SK-N-SH (cell line): Measurements from ENCODE around the gene CEBPB. TPM values are rescaled to one million over a fixed set of nuclear protein-coding genes. Genes with fewer than 3 reads are reported as not detected.

Experiments
- CTCF ChIA-PET: fragments of 300-600, 350-600 bp; formaldehyde crosslinking; extraction: SDS; loops from one replicate; lab custom pipeline; 2021; lab: Yijun Ruan, JAX
- POLR2A ChIA-PET: fragments of 350-600 bp; sonication (Branson Sonifier 250); formaldehyde crosslinking; extraction: SDS; loops from one replicate; lab custom pipeline; 2020; ENCODE audit warnings: antibody characterized with exemption, inconsistent platforms; lab: Yijun Ruan, JAX
- DNase-seq: peaks from one replicate; pipeline ENCODE4 v3.0.0; 2012
- H2AFZ ChIP-seq: fragments of 200-600 bp; sonication (generic); 2 replicates; pipeline ENCODE4 v1.8.1; 2016; ENCODE audit warnings: antibody characterized with exemption, mild to moderate bottlenecking, low read depth
- H3F3A ChIP-seq: fragments of 200-600 bp; sonication (generic); replicated peaks from 2 replicates; pipeline ENCODE3; 2016; ENCODE audit warnings: antibody characterized with exemption, mild to moderate bottlenecking; ENCODE audit not compliant: insufficient read depth
- H3K27ac ChIP-seq, 2 experiments: fragments of 200-500 bp in 1 of 2; fragments of 200-600 bp in 1 of 2; sonication (Bioruptor generic) in 1 of 2; sonication (generic), shearing (Covaris generic) in 1 of 2; 2 replicates each; pipeline versions ENCODE4 v1.5.1 to v1.6.1; 2014 to 2016; ENCODE audit warnings: low read depth in 2 of 2, inconsistent platforms in 1 of 2, low read length in 1 of 2, mild to moderate bottlenecking in 1 of 2, mixed read lengths in 1 of 2
- H3K27me3 ChIP-seq: fragments of 200-600 bp; sonication (generic), shearing (Covaris generic); 2 replicates; pipeline ENCODE4 v1.6.1; 2016; ENCODE audit warnings: mixed run types; ENCODE audit not compliant: insufficient read depth
- H3K36me3 ChIP-seq, 2 experiments: fragments of 200-500 bp in 1 of 2; fragments of 200-600 bp in 1 of 2; sonication (Bioruptor generic) in 1 of 2; sonication (generic) in 1 of 2; replicated peaks in 1 of 2; 2 replicates each; pipeline versions ENCODE3 to v1.5.1; 2014 to 2016; ENCODE audit warnings: low read length in 1 of 2, mild to moderate bottlenecking in 1 of 2; ENCODE audit not compliant: insufficient read depth in 2 of 2, control insufficient read depth in 1 of 2
- H3K4me1 ChIP-seq, 2 experiments: fragments of 200-500 bp in 1 of 2; fragments of 200-600 bp in 1 of 2; sonication (Bioruptor generic) in 1 of 2; sonication (generic), shearing (Covaris generic) in 1 of 2; 2 replicates each; pipeline versions ENCODE4 v1.5.1 to v1.6.1; 2014 to 2016; ENCODE audit warnings: low read depth in 1 of 2, low read length in 1 of 2, mixed run types in 1 of 2; ENCODE audit not compliant: insufficient read depth in 2 of 2, control insufficient read depth in 1 of 2
- H3K4me2 ChIP-seq: fragments of 200-600 bp; sonication (generic), shearing (Covaris generic); 2 replicates; pipeline ENCODE4 v1.6.1; 2017; ENCODE audit warnings: mixed run types
- H3K4me3 ChIP-seq, 2 experiments: fragments of 200-500 bp in 1 of 2; fragments of 200-600 bp in 1 of 2; sonication (Bioruptor generic) in 1 of 2; sonication (generic), shearing (Covaris generic) in 1 of 2; 2 replicates each; pipeline versions ENCODE4 v1.5.1 to v1.8.1; 2014 to 2016; ENCODE audit warnings: low read depth in 2 of 2, inconsistent platforms in 1 of 2, low read length in 1 of 2, mild to moderate bottlenecking in 1 of 2, mixed read lengths in 1 of 2, moderate library complexity in 1 of 2
- H3K79me2 ChIP-seq: fragments of 200-600 bp; sonication (generic); 2 replicates; pipeline ENCODE4 v1.8.1; 2017; ENCODE audit warnings: mild to moderate bottlenecking; ENCODE audit not compliant: insufficient read depth
- H3K9ac ChIP-seq: fragments of 200-600 bp; sonication (generic); 2 replicates; pipeline ENCODE4 v1.6.1; 2017; ENCODE audit warnings: mixed run types
- H3K9me2 ChIP-seq: fragments of 200-600 bp; sonication (generic); 2 replicates; pipeline ENCODE4 v1.6.1; 2017; ENCODE audit warnings: mixed run types
- H3K9me3 ChIP-seq: fragments of 200-600 bp; sonication (generic); 2 replicates; pipeline ENCODE4 v1.6.1; 2017; ENCODE audit warnings: mixed run types, mild to moderate bottlenecking, moderate library complexity
- H4K20me1 ChIP-seq: fragments of 200-600 bp; sonication (generic); 2 replicates; pipeline ENCODE4 v1.6.1; 2017; ENCODE audit warnings: mild to moderate bottlenecking, mixed run types; ENCODE audit not compliant: insufficient read depth
- EP300 ChIP-seq, 2 experiments: IDR thresholded peaks; 2 replicates each; pipeline versions ENCODE4 v1.4.0 to v1.6.1; 2012; ENCODE audit warnings: borderline replicate concordance in 1 of 2, low read depth in 1 of 2, low read length in 1 of 2
- EZH2phosphoT487 ChIP-seq: fragments of 200-600 bp; sonication (generic); IDR thresholded peaks from 2 replicates; pipeline ENCODE4 v1.6.1; 2017; ENCODE audit warnings: low read depth, mixed run types, mild to moderate bottlenecking, antibody characterized with exemption, moderate library complexity, borderline replicate concordance
- FOXM1 ChIP-seq: IDR thresholded peaks from 2 replicates; pipeline ENCODE4 v1.4.0; 2012; ENCODE audit warnings: low read depth, mild to moderate bottlenecking
- GATA2 ChIP-seq: sonication (generic); formaldehyde crosslinking; IDR thresholded peaks from 2 replicates; pipeline ENCODE4 v1.5.0; 2020; ENCODE audit warnings: mild to moderate bottlenecking, missing genetic modification reagents
- MEF2A ChIP-seq: IDR thresholded peaks from 2 replicates; pipeline ENCODE4 v1.4.0; 2012; ENCODE audit warnings: low read depth, borderline replicate concordance
- PBX3 ChIP-seq: IDR thresholded peaks from 2 replicates; pipeline ENCODE4; 2012
- RAD21 ChIP-seq: IDR thresholded peaks from 2 replicates; pipeline ENCODE4 v1.6.1; 2012; ENCODE audit warnings: mild to moderate bottlenecking, low read length
- RFX5 ChIP-seq: IDR thresholded peaks from 2 replicates; pipeline ENCODE4 v1.6.1; 2012; ENCODE audit warnings: mild to moderate bottlenecking, improper control_type of control experiment, low read length
- SIN3A ChIP-seq: IDR thresholded peaks from 2 replicates; pipeline ENCODE4 v1.6.1; 2012; ENCODE audit warnings: low read depth, mild to moderate bottlenecking, low read length, moderate library complexity, borderline replicate concordance
- SMC3 ChIP-seq: IDR thresholded peaks from 2 replicates; pipeline ENCODE4 v1.6.1; 2012; ENCODE audit warnings: low read depth, low read length, improper control_type of control experiment
- TEAD4 ChIP-seq: IDR thresholded peaks from 2 replicates; pipeline ENCODE4 v1.4.0; 2012; ENCODE audit warnings: mild to moderate bottlenecking, borderline replicate concordance; ENCODE audit not compliant: insufficient read depth
- USF1 ChIP-seq: IDR thresholded peaks from 2 replicates; pipeline ENCODE4 v1.4.0; 2012; ENCODE audit warnings: low read depth, borderline replicate concordance
- YY1 ChIP-seq: IDR thresholded peaks from 2 replicates; pipeline ENCODE4 v1.4.0; 2012; ENCODE audit warnings: low read depth, mild to moderate bottlenecking
- WGBS: methylation state at CpG from one replicate; pipeline ENCODE4 v1.1.6; 2017; ENCODE audit warnings: low lambda C conversion rate; 5-methylcytosine and 5-hydroxymethylcytosine counted together
- polyA plus RNA-seq, 3 experiments: library from polyadenylated mRNA; depleted of rRNA; stranded (reverse); fragments of >200 nt; gene quantifications; 2 replicates each; pipeline ENCODE4 v1.2.3, GENCODE V29; 2012

CEBPB gene
- polyA plus RNA-seq, 1 of the 3 experiments (the other 2 are of a cell fraction): 14.7 TPM

GRCh38 chr20:50211091-50211490, 20.5 kb downstream of the CEBPB start:
- CTCF ChIA-PET: no interaction called here
- 91% methylated on average over 5 of the region's 5 CpGs for WGBS
- no peak for DNase-seq

GRCh38 chr20:50213531-50214106, 23.0 kb downstream of the CEBPB start:
- no peak overlapping the region for H3K4me3 ChIP-seq
- TF ChIP-seq RFX5: no peak
- TF ChIP-seq EZH2phosphoT487: no peak
- no peak for TF ChIP-seq YY1
- TF ChIP-seq FOXM1: no peak
- TF ChIP-seq SMC3: no peak
- TF ChIP-seq USF1: no peak
- TF ChIP-seq RAD21: no peak
- no peak for TF ChIP-seq PBX3
- TF ChIP-seq SIN3A: no peak
- TF ChIP-seq, all 33 proteins: peak for 0
- H3K36me3 ChIP-seq: no peaks in the 10 kb centered on the region
- ChIA-PET CTCF (interaction anchor here (1.3 kb wide), 1 partner anchor 28 kb away, joined by 3 read pairs; no protein-coding TSS in a partner anchor), POLR2A (no interaction called here)
- no peak overlapping the region for H3K9ac ChIP-seq
- no peaks in the 10 kb centered on the region for H3K4me1 ChIP-seq
- DNase-seq: no peak
- H2AFZ ChIP-seq: no peak overlapping the region
- 64% methylated on average over 7 of the region's 7 CpGs for WGBS
- H3F3A ChIP-seq: no peaks in the 10 kb centered on the region
- H3K27ac ChIP-seq: no peak overlapping the region
- no peaks in the 10 kb centered on the region for H3K9me2 ChIP-seq
- H3K27me3 ChIP-seq: no peaks in the 10 kb centered on the region
- no peaks in the 10 kb centered on the region for H4K20me1 ChIP-seq
- no peaks in the 10 kb centered on the region for H3K79me2 ChIP-seq
- H3K4me2 ChIP-seq: no peak overlapping the region
- H3K9me3 ChIP-seq: no peaks in the 10 kb centered on the region

More at GRCh38 chr20:50211091-50211490, 20.5 kb downstream of the CEBPB start:
- H2AFZ ChIP-seq: no peak overlapping the region
- no peaks in the 10 kb centered on the region for H3K9me3 ChIP-seq
- POLR2A ChIA-PET: no interaction called here
- H3K9ac ChIP-seq: no peak overlapping the region
- TF ChIP-seq MEF2A: no peak
- no peak for TF ChIP-seq GATA2 (CRISPR knock-in tag)
- no peak for TF ChIP-seq EP300 (IDR thresholded peaks at IDR 0.05; ENCODE audit: borderline replicate concordance in 1 of 2, low read depth in 1 of 2, low read length in 1 of 2)
- TF ChIP-seq TEAD4: no peak
- H3K27ac ChIP-seq: no peak overlapping the region
- no peaks in the 10 kb centered on the region for H3K79me2 ChIP-seq
- no peak overlapping the region for H3K4me3 ChIP-seq
- no peaks in the 10 kb centered on the region for H3K27me3 ChIP-seq
- no peaks in the 10 kb centered on the region for H3K4me1 ChIP-seq
- no peaks in the 10 kb centered on the region for H3K9me2 ChIP-seq
- no peaks in the 10 kb centered on the region for H3K36me3 ChIP-seq
- no peak overlapping the region for H3K4me2 ChIP-seq
- H3F3A ChIP-seq: no peaks in the 10 kb centered on the region
- no peaks in the 10 kb centered on the region for H4K20me1 ChIP-seq
